SK-N-SH (cell line): ENCODE results near the gene ASAP2. TPM values are rescaled to one million over a fixed set of nuclear protein-coding genes. Genes with fewer than 3 reads are reported as not detected.

ENCODE experiments used
- CTCF ChIA-PET: fragments of 300-600, 350-600 bp; formaldehyde crosslinking; extraction: SDS; loops from one replicate; lab custom pipeline; 2021; lab: Yijun Ruan, JAX
- POLR2A ChIA-PET: fragments of 350-600 bp; sonication (Branson Sonifier 250); formaldehyde crosslinking; extraction: SDS; loops from one replicate; lab custom pipeline; 2020; ENCODE audit warnings: antibody characterized with exemption, inconsistent platforms; lab: Yijun Ruan, JAX
- DNase-seq: peaks from one replicate; pipeline ENCODE4 v3.0.0; 2012
- H2AFZ ChIP-seq: fragments of 200-600 bp; sonication (generic); 2 replicates; pipeline ENCODE4 v1.8.1; 2016; ENCODE audit warnings: antibody characterized with exemption, mild to moderate bottlenecking, low read depth
- H3F3A ChIP-seq: fragments of 200-600 bp; sonication (generic); replicated peaks from 2 replicates; pipeline ENCODE3; 2016; ENCODE audit warnings: antibody characterized with exemption, mild to moderate bottlenecking; ENCODE audit not compliant: insufficient read depth
- H3K27ac ChIP-seq, 2 experiments: fragments of 200-500 bp in 1 of 2; fragments of 200-600 bp in 1 of 2; sonication (Bioruptor generic) in 1 of 2; sonication (generic), shearing (Covaris generic) in 1 of 2; 2 replicates each; pipeline versions ENCODE4 v1.5.1 to v1.6.1; 2014 to 2016; ENCODE audit warnings: low read depth in 2 of 2, inconsistent platforms in 1 of 2, low read length in 1 of 2, mild to moderate bottlenecking in 1 of 2, mixed read lengths in 1 of 2
- H3K27me3 ChIP-seq: fragments of 200-600 bp; sonication (generic), shearing (Covaris generic); 2 replicates; pipeline ENCODE4 v1.6.1; 2016; ENCODE audit warnings: mixed run types; ENCODE audit not compliant: insufficient read depth
- H3K36me3 ChIP-seq, 2 experiments: fragments of 200-500 bp in 1 of 2; fragments of 200-600 bp in 1 of 2; sonication (Bioruptor generic) in 1 of 2; sonication (generic) in 1 of 2; replicated peaks in 1 of 2; 2 replicates each; pipeline versions ENCODE3 to v1.5.1; 2014 to 2016; ENCODE audit warnings: low read length in 1 of 2, mild to moderate bottlenecking in 1 of 2; ENCODE audit not compliant: insufficient read depth in 2 of 2, control insufficient read depth in 1 of 2
- H3K4me1 ChIP-seq, 2 experiments: fragments of 200-500 bp in 1 of 2; fragments of 200-600 bp in 1 of 2; sonication (Bioruptor generic) in 1 of 2; sonication (generic), shearing (Covaris generic) in 1 of 2; 2 replicates each; pipeline versions ENCODE4 v1.5.1 to v1.6.1; 2014 to 2016; ENCODE audit warnings: low read depth in 1 of 2, low read length in 1 of 2, mixed run types in 1 of 2; ENCODE audit not compliant: insufficient read depth in 2 of 2, control insufficient read depth in 1 of 2
- H3K4me2 ChIP-seq: fragments of 200-600 bp; sonication (generic), shearing (Covaris generic); 2 replicates; pipeline ENCODE4 v1.6.1; 2017; ENCODE audit warnings: mixed run types
- H3K4me3 ChIP-seq, 2 experiments: fragments of 200-500 bp in 1 of 2; fragments of 200-600 bp in 1 of 2; sonication (Bioruptor generic) in 1 of 2; sonication (generic), shearing (Covaris generic) in 1 of 2; 2 replicates each; pipeline versions ENCODE4 v1.5.1 to v1.8.1; 2014 to 2016; ENCODE audit warnings: low read depth in 2 of 2, inconsistent platforms in 1 of 2, low read length in 1 of 2, mild to moderate bottlenecking in 1 of 2, mixed read lengths in 1 of 2, moderate library complexity in 1 of 2
- H3K79me2 ChIP-seq: fragments of 200-600 bp; sonication (generic); 2 replicates; pipeline ENCODE4 v1.8.1; 2017; ENCODE audit warnings: mild to moderate bottlenecking; ENCODE audit not compliant: insufficient read depth
- H3K9ac ChIP-seq: fragments of 200-600 bp; sonication (generic); 2 replicates; pipeline ENCODE4 v1.6.1; 2017; ENCODE audit warnings: mixed run types
- H3K9me2 ChIP-seq: fragments of 200-600 bp; sonication (generic); 2 replicates; pipeline ENCODE4 v1.6.1; 2017; ENCODE audit warnings: mixed run types
- H3K9me3 ChIP-seq: fragments of 200-600 bp; sonication (generic); 2 replicates; pipeline ENCODE4 v1.6.1; 2017; ENCODE audit warnings: mixed run types, mild to moderate bottlenecking, moderate library complexity
- H4K20me1 ChIP-seq: fragments of 200-600 bp; sonication (generic); 2 replicates; pipeline ENCODE4 v1.6.1; 2017; ENCODE audit warnings: mild to moderate bottlenecking, mixed run types; ENCODE audit not compliant: insufficient read depth
- EP300 ChIP-seq, 2 experiments: IDR thresholded peaks; 2 replicates each; pipeline versions ENCODE4 v1.4.0 to v1.6.1; 2012; ENCODE audit warnings: borderline replicate concordance in 1 of 2, low read depth in 1 of 2, low read length in 1 of 2
- FOSL2 ChIP-seq: IDR thresholded peaks from 2 replicates; pipeline ENCODE4 v1.4.0; 2012; ENCODE audit warnings: low read depth, mild to moderate bottlenecking, moderate library complexity, borderline replicate concordance
- GABPA ChIP-seq: IDR thresholded peaks from 2 replicates; pipeline ENCODE4 v1.4.0; 2012; ENCODE audit warnings: low read depth, mild to moderate bottlenecking
- IRF3 ChIP-seq: fragments of 150-350 bp; IDR thresholded peaks from 2 replicates; pipeline ENCODE4 v1.6.1; 2016; ENCODE audit warnings: mild to moderate bottlenecking, low read depth, low read length
- JUND ChIP-seq: IDR thresholded peaks from 2 replicates; pipeline ENCODE4 v1.4.0; 2012
- MEF2A ChIP-seq: IDR thresholded peaks from 2 replicates; pipeline ENCODE4 v1.4.0; 2012; ENCODE audit warnings: low read depth, borderline replicate concordance
- NFIC ChIP-seq: IDR thresholded peaks from 2 replicates; pipeline ENCODE4 v1.4.0; 2012; ENCODE audit warnings: borderline replicate concordance
- TCF12 ChIP-seq: IDR thresholded peaks from 2 replicates; pipeline ENCODE4 v1.4.0; 2012
- TEAD4 ChIP-seq: IDR thresholded peaks from 2 replicates; pipeline ENCODE4 v1.4.0; 2012; ENCODE audit warnings: mild to moderate bottlenecking, borderline replicate concordance; ENCODE audit not compliant: insufficient read depth
- YY1 ChIP-seq: IDR thresholded peaks from 2 replicates; pipeline ENCODE4 v1.4.0; 2012; ENCODE audit warnings: low read depth, mild to moderate bottlenecking
- WGBS: methylation state at CpG from one replicate; pipeline ENCODE4 v1.1.6; 2017; ENCODE audit warnings: low lambda C conversion rate; 5-methylcytosine and 5-hydroxymethylcytosine counted together
- polyA plus RNA-seq, 3 experiments: library from polyadenylated mRNA; depleted of rRNA; stranded (reverse); fragments of >200 nt; gene quantifications; 2 replicates each; pipeline ENCODE4 v1.2.3, GENCODE V29; 2012
- TF ChIP-seq, protein P1 (sequence below): IDR thresholded peaks from 2 replicates; pipeline ENCODE4; 2012
- TF ChIP-seq, protein P2 (sequence below): IDR thresholded peaks from 2 replicates; pipeline ENCODE4 v1.4.0; 2012; ENCODE audit warnings: low read depth

Gene ASAP2
- polyA plus RNA-seq, 1 of the 3 experiments (the other 2 are of a cell fraction): 37.9 TPM

- H3K4me2 ChIP-seq: 0 out of 2 replicates have a peak overlapping the region, but pooled peaks have one; percentile 19
- H3K36me3 ChIP-seq: no peaks in the 10 kb centered on the region
- H4K20me1 ChIP-seq: no peaks in the 10 kb centered on the region
- 78% methylated on average over 6 of the region's 8 CpGs for WGBS
- no peak overlapping the region for H3K4me3 ChIP-seq
- ChIA-PET POLR2A (interaction anchor here (0.7 kb wide), 1 partner anchor 129 kb away, joined by 3 read pairs; no protein-coding TSS in a partner anchor), CTCF (interaction anchor here (0.6 to 1.8 kb wide), 9 partner anchors 13 to 1963 kb away, joined by 3 to 5 read pairs (median 4); no protein-coding TSS in a partner anchor)
- no peak for DNase-seq
- peaks cover 13 to 18% of the 10 kb centered on the region in 2 experiments; a peak in 2 of 4 replicates for H3K4me1 ChIP-seq
- no peak overlapping the region for H3K9ac ChIP-seq
- H3K27ac ChIP-seq: peak overlapping the region in 1 of 2 experiments; percentile 41; a peak in 2 of 4 replicates
- no peaks in the 10 kb centered on the region for H3K79me2 ChIP-seq
- peak overlapping the region; percentile 27; the same call in 1 of the 2 replicates for H2AFZ ChIP-seq
- TF ChIP-seq EP300 (IDR thresholded peaks at IDR 0.05; ENCODE audit: borderline replicate concordance in 1 of 2, low read depth in 1 of 2, low read length in 1 of 2) (peak in 1 of 2 experiments; percentile 24; a peak in 1 of 4 replicates), IRF3 (no peak), YY1 (0 out of 2 replicates have a peak, but pooled peaks have one; percentile 18), GABPA (no peak), TCF12 (peak; percentile 45; the same call in 1 of the 2 replicates), TEAD4 (peak; percentile 32; the same call in 1 of the 2 replicates), FOSL2 (peak; percentile 70), JUND (peak; percentile 69), NFIC (peak; percentile 78), MEF2A (peak; percentile 23; the same call in 1 of the 2 replicates)
- TF ChIP-seq, protein P1, sequence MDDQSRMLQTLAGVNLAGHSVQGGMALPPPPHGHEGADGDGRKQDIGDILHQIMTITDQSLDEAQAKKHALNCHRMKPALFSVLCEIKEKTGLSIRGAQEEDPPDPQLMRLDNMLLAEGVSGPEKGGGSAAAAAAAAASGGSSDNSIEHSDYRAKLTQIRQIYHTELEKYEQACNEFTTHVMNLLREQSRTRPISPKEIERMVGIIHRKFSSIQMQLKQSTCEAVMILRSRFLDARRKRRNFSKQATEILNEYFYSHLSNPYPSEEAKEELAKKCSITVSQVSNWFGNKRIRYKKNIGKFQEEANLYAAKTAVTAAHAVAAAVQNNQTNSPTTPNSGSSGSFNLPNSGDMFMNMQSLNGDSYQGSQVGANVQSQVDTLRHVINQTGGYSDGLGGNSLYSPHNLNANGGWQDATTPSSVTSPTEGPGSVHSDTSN: peak; percentile 52
- TF ChIP-seq, protein P2, sequence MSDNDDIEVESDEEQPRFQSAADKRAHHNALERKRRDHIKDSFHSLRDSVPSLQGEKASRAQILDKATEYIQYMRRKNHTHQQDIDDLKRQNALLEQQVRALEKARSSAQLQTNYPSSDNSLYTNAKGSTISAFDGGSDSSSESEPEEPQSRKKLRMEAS: no peak
- no peaks in the 10 kb centered on the region for H3K9me2 ChIP-seq
- no peaks in the 10 kb centered on the region for H3K27me3 ChIP-seq
- peaks cover 9% of the 10 kb centered on the region for H3F3A ChIP-seq
- no peaks in the 10 kb centered on the region for H3K9me3 ChIP-seq
Observed at GRCh38 chr2:9163306-9164111, 43.1 kb upstream of the ASAP2 start.

DNA sequence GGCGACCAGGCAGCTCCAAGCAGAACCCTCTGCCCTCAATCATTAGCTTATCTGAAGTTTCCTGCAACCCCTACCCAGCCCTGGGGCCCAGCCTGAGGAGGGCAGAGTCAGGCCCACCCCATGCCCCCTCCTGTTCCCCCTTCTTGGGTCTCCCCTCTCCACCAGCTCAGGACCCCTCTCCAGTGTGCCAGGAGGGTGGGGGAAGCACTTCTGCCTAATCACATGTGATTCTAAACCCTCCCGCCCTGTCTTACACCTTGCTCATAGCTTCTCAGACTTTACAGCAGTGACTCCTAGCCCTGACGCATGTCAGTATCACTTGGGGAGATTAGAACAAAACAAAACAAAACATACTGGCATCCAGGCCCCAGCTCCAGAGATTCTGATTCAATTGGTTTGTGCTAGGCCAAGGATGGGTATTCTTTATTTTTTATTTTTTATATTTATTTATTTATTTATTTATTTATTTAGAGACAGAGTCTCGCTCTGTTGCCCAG lies 42.5 kb upstream of the ASAP2 start:
- 94% methylated on average over 4 of the region's 4 CpGs for WGBS
- Histone ChIP-seq H3K4me2 (no peak overlapping the region), H3K27ac (no peak overlapping the region), H3F3A (peaks cover 9% of the 10 kb centered on the region), H3K9me2 (no peaks in the 10 kb centered on the region), H3K27me3 (no peaks in the 10 kb centered on the region), H3K36me3 (no peaks in the 10 kb centered on the region), H3K4me1 (peaks cover 13 to 18% of the 10 kb centered on the region in 2 experiments; a peak in 2 of 4 replicates), H4K20me1 (no peaks in the 10 kb centered on the region), H3K4me3 (no peak overlapping the region), H3K9ac (no peak overlapping the region), H3K79me2 (no peaks in the 10 kb centered on the region), H3K9me3 (no peaks in the 10 kb centered on the region), H2AFZ (no peak overlapping the region)
- no peak for DNase-seq
- POLR2A ChIA-PET: no interaction called here
- CTCF ChIA-PET: interaction anchor here (0.6 to 1.8 kb wide), 6 partner anchors 16 to 1963 kb away, joined by 3 to 5 read pairs (median 5); no protein-coding TSS in a partner anchor
- no peak for TF ChIP-seq MEF2A
